GM20431 (cell line): ENCODE results near the gene SLC38A10.

ENCODE experiments used
- in situ Hi-C: fragments of 300-500 bp; cut with MseI, MboI; formaldehyde crosslinking; loops from one replicate; pipeline ENCODE4 v1.15.0; 2020; ENCODE audit warnings: low sequenced_read_pairs; ENCODE audit not compliant: unreplicated experiment

Gene SLC38A10

DNA sequence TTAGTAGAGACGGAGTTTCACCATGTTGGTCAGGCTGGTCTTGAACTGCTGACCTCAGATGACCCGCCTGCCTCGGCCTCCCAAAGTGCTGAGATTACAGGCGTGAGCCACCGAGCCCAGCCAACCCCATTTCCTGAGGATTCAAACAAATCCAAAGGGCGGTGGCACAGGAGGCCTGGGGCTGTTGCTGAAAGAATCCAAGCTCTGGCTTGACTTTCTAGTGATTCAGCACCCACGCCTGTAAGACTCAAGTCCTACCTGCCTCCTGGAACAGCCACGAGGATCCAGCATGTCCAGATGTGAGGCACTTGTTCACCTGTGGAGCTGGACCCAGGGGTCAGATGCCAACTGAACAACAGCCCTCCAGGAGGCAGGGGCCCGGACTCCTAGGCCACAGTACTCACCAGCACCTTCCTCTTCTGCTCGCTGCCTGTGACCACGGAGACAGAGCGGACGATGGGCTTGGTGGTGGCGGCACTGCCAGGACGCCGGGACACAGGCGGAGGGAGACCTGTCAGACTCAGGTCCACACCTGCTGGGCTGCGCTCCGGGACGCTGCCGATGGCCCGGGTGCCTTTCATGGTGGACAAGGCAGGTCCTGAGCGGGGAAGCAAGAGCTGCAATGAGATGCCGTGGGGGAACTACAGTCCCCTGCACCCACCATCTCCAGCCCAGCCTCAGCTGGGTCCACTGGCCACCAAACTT, 75.5 kb downstream of the SLC38A10 start:
- in situ Hi-C loops = no loop called here

DNA sequence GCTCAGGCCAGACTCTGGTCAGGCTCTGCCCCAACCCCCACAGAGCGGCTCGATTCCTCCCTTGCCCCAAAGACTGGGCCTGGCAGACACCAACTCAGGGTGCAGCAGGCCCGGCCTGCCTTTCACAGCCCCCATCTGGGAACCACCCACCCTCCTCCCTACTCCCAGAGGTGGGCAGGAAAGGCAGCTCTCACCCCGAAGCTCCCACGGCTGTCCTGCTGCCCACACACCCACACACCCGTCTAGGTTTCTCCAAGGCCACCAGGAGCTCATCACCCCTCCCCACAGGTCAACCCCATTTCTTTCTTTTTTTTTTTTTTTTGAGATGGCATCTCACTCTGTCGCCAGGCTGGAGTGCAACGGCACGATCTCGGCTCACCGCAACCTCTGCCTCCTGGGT, 76.1 kb downstream of the SLC38A10 start:
- in situ Hi-C loops = no loop called here

DNA sequence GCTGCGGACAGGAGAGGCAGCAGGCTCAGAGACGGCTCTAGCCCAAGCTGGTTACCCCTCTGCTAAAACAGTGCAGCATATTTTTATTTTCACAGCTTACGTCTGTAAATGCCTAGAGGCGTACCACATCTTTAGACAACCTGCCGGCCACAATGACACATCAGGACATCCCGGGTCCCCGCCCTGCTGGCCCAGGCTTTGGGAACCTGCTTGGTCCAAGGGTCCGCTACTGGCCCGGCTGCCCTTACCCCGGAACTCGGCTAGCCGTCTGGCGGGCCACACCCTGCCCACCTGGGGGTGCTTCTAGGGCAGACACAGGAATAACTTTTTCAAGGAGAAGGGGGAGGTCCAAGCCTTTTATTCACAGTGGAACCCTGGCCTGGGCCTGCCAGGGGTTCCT, 76.6 kb downstream of the SLC38A10 start:
- in situ Hi-C loops = no loop called here

DNA sequence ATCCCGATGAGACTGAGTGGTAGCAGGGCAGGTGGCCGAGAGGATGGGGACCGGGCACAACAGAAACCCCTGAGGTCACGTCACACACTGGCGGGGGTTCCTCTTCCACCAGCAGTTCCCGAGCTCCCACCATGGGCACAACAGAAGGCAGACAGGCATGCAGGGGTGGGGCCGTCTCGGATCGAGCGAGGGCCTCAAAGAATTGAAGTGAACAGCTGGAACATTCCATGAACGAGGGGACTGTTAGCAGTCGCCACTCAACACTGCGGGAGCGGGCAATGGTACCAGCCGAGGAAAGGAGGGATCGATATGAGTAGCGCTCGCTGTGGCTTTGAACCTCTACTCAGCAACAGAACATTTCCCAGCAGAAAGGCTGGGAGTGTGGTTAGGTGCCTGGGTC, 77.6 kb downstream of the SLC38A10 start:
- in situ Hi-C loops = no loop called here

DNA sequence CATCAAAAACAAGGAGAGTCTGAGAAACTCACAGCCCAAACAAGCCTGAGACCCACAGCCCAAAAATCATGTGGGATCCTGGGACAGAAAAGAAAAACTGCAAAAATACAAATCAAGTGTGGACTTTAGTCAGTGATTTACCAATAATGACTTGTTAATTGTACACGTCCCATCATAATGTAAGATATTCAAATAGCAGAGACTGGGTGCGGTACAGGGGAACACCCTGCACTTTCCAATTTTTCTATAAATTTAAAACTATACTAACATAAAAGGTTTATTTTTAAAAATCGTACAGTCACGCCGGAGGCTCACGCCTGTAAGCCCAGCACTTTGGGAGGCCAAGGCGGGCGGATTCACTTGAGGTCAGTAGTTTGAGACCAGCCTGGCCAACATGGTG, 81.1 kb downstream of the SLC38A10 start:
- in situ Hi-C loops = no loop called here

DNA sequence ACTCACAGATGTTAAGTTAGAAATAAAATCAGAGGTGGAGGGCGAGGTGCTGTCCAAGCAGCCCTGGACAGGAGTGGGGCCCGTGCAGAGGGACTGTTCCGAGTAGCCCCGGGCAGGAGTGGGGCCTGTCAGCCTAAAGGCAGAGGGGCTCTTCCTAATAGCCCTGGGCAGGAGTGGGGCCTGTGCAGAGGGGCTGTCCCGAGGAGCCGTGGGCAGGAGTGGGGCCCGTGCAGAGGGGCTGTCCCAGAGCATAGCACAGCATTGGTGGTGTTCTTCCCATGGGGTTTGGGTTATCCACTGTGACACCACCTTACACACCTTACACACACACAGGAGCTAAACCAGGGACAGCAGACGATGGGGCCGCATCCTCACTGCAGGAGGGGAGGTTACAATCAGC, 82.7 kb downstream of the SLC38A10 start:
- in situ Hi-C loops = no loop called here

DNA sequence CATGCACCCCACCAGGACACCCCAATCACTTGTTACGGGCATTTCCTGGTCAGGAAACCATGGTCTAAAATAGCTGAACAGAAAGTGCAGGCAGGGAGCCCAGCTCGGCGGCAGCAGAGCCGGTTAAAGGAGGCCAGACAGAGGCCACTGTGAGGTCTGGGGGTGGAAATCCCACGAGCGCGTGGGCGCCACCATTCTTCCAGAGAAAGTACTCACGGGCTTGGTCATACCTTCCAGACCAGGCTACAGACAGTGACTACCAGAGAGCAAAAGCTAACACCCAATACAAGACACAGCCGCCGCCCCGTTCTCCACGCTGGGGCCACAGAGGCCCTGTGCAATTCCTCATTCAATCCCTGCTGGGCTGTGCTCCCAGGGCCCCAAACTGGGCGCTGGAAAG, 84.2 kb downstream of the SLC38A10 start:
- in situ Hi-C loops = no loop called here

DNA sequence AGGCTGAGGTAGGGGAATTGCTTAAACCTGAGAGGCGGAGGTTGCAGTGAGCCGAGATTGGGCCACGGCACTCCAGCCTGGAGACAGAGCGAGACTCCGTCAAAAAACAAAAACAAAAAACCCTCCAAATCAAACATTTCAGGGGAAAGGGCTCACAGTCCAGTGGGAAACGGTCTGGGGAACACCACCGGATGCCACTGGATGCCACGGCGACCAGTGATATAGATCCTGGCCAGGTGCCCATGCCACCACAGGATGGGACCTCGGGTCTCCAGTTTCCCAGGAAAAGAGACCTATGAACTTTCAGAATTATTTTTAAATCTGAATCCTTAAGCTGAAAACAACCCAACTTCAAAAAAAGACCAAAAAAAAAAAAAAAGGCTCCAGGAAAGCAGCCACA, 84.6 kb downstream of the SLC38A10 start:
- in situ Hi-C loops = no loop called here

DNA sequence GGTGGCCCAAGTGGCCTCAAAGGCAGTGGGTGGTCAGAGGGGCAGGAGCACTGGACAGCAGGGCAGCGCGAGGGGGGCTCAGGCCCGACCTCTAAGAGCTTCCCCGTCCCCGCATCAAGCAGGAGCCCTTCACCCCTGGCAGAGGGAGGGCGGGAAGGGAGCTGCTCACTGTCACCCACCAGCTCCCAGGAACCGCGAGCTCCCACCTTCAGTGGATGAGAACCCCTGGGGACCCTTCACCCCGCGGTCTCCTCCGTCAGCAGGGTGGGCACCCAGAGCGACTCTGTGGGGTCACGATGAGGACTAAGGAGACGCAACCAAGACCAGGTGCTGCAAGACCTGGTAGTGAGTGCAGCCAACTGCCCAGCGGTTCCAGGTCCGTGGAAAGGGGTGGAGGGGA, 86.0 kb downstream of the SLC38A10 start:
- in situ Hi-C loops = no loop called here

DNA sequence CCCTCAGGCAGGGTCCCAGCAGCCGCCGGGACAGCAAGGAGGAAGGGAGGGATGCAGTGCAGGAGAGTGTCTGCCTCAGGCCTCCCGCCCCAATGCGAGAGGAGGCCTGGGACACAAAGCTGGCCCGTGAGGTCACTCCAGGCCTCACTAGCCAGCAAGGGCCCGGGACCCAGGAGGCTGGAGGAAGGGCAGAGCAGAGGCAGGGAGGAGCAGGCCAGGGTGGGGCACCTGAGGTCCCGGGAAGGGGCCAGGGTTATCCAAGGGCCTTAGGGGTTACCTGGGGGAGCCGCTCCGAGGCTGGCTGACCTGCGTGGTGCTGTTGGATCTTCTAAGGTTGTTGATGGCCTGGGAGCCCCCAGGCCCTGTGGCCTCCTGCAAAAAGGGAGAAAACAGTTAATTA, 86.5 kb downstream of the SLC38A10 start:
- in situ Hi-C loops = no loop called here

DNA sequence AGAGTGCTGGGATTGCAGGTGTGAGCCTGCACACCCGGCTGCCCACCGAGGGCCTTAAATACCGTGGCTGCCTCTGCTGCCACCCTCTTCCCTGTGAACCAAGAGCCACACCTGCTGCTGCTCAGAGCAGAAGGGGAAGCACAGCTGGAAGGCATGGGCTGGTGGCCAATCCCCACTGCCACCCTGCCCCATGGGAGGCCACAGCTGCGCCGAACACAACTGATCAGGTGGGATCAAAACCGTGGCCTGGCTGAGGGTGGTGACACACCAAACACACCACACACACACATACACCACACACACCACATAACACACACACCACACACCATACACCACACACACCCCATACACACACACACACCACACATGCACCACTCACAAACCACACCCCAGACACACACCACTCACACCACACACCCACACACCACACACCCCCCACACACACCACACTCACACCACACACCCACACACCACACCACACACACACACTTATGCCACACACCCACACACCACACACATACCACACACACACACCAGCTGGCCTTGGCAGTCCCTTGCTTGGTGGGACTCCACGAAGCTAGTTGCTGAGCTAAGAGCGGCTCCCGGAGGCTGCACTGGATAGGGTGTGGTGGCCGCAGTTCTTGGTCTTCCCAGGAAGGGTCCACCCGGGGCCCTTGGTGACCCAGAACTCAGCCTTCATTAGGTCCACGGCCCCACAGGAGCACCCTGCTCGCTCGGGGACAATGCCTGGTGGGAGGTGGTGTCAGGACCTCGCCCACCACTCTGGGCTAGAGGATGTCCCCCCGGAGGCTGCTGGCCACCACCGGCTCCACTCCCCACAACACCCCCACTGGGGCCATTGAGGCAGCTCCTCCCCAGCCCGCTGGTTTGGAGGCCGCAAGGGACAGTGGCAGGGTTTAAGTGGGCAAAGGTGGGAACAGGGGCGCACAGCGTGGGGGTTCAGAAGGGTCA, 87.2 kb downstream of the SLC38A10 start:
- in situ Hi-C loops = no loop called here

DNA sequence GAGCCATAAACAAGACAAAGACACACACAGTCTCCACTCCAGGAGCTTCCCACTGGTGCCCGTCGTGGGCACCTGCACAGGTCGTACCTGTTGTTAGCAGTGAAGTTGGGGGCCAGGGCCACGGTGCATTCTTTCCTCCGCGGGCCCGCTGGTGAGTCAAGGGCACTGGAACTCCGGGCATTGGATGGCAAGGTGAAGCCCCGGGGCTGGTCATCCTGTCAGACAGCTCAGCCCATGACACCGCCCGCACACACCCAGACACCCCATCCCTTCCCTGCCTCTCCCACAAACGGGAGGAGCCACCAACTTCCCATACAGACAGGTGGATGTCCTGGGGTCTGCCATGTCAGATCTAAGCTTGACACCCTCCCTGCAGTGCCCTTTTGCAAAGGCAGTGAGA, 88.5 kb downstream of the SLC38A10 start:
- in situ Hi-C loops = no loop called here

DNA sequence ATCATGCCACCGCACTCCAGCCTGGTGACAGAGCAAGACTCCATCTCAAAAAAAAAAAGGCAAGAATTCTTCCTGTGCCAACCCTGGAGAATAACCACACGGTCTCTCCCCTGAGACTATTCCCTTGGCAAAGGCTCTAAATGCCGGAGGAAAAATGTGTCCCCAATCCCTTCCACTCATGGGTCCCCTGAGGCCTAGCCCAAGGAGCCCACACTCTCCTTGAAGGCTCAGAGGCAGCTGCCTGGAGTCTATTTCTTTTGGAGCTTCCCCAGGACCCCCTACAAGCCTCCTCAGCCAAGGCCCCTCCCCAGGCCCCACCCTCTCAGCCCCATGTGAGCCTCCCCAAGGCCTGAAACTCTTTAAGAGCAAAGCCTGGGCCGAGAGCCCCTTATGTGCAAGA, 88.9 kb downstream of the SLC38A10 start:
- in situ Hi-C loops = no loop called here

DNA sequence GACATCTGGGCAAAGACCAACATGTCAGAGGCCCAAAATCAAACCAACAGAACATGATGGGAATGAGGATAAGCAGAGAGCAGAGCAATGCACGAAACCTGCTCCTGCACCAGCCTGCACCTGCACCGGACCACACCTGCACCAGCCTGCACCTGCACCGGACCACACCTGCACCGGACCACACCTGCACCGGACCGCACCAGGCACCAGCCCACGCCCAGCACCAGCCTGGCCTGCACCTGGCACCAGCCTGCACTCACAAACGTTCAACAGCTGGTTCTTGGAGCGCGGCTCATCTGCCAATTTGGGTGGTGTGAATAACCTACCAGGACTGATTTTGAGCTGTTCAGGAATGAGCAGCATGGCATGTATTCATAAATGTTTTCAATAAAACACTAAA, 90.5 kb downstream of the SLC38A10 start:
- in situ Hi-C loops = no loop called here

DNA sequence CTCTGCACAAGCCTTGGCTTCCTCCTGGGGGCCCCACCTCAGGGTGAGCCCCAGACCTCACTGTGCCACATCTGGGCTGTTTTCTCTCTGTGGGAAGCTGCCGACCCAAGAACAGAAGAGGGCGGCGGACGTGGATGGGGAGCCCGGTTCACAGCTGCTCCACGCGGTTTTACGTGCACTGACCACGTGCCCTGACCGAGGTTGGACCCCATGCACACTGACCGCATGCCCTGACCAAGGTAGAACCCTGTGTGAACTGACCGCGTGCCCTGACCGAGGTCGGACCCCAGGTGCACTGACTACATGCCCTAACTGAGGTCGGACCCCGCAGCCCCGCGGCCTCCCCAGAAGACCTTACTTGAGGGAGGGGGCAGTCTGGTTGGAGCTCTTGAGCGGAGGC, 92.0 kb downstream of the SLC38A10 start:
- in situ Hi-C loops = no loop called here

DNA sequence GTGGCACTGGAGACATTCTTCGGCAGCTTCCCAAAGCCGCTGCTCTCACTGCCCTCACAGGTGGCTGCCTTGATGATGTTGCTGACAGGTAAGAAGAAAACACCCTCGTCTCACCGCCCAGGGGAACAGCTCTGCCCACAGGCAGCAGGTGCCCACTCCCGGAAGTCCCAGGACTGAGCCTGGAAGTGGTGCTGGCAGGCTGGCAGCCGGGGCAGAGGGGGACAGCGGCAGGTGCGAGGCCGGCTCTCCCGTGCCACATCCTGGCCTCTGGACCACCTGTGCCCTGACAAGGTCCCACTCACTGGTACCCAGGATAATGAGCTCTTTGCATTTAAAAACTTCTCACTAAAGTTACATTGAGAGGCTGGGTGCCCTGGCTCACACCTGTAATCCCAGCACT, 92.8 kb downstream of the SLC38A10 start:
- in situ Hi-C loops = no loop called here

DNA sequence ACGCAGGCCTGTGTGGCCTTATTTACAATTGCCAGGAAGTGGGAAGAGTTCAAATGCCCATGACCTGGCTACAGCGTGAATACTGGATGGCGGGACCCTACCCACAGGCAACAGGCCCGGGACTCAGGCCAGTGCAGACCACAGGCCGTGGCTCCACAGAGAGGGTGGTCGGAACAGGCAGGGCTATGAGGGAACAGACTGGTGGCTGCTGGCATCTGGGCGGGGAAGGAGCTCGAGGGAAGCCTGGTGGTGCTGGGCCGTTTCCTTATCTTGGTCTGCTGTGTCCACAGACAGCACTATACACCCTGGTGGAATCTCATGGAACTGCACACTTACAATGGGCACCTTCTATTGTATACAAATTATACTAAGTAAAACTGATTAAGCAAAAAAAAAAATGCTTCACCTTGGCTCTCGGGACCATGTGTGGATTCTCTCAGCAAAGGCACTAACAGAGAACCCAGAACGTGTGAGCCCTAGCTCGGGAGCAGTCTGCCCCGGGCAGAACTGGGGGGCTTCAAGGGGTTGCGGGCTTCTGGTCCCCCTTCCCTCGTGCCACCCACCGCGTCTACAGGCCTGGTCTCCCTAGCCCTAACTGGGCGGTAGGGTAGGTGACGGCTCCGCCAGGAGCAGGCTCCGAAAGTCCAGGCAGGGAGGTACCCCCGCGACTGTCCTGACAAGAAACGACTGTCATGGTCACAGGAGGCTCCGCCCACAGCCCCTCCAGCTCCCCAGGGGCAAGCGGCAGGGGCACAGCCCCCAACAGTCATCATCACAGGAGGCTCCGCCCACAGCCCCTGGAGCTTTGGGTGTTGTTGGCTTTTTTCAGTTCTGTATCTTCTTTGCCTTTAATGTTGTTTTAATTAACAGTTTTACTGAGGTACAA, 94.2 kb downstream of the SLC38A10 start:
- in situ Hi-C loops = no loop called here

DNA sequence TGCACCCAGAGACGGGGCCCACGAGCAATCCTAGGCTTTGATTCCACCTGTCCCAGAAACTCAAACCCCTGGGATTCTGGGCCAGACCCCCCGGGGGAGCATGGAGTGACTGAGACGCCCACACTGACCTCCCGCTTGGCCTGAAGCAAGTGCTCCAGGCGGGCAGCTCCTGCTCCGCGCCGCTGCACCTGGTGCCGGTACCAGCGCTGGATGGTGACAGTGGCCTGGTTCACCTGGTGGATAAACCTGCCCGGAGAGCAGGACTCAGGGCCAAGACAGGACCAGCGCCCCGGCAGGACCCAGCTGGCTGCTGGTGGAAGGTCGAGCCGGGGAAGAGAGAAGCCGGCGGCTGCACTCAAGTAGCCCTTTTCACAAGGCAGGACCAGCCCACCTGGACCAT, 94.9 kb downstream of the SLC38A10 start:
- in situ Hi-C loops = no loop called here

DNA sequence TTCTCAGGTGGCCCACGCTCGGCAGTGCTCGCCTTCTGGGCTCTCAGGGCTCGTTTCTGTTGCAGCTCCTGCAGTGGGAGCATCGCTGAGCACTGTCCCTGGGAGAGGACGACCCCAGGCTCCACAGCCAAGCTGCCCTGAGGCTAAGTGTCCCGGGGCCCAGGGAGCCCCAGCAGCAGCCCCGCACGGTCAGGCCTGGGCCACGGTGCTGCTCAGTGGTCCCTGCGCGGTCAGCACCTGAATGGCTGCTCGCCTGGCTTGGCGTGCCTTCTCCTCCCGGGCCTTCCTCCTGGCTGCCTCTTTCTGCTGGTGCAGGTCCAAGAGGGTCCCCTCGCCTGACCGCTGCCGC, 95.7 kb downstream of the SLC38A10 start:
- in situ Hi-C loops = no loop called here

DNA sequence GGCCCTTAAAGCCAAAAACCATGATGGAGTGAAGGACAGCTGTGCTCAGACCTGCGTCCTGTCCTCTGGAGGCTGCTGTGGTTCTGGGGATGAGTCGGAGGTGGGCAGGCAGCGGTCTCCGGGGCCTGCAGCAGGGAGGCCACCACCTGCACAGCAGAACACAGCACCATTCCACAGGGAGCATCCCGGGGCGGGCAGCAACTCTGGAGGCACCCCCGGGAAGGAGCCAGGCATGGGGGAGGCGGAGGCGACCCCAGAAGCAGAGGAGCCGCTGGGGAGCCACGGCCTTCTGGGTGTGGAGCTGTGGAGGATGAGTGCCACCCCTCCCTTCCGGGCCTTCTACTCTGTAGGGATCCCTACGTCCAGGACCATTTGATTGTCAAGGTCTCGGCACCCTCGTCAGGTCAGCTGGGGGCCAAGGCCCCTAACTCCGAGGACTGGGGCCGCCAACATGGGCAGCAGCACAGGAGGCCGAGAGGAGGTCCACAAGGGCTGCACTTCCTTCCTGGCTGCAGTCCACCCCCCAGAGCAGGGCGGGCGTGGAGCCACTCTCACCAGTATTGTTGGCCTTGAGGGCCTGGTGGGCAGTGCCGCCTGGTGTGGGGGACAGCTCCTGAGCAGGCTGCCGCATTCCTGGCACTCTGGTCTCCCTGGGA, 96.2 kb downstream of the SLC38A10 start:
- in situ Hi-C loops = no loop called here
